GM12872 (cell line): ENCODE results near the gene HIGD1C.

Experiments used
- CTCF ChIP-seq: IDR thresholded peaks from 3 replicates; pipeline ENCODE4 v1.5.1; 2011; ENCODE audit warnings: low read depth, mild to moderate bottlenecking, low read length, moderate library complexity; ENCODE audit not compliant: insufficient read depth

The HIGD1C gene

DNA sequence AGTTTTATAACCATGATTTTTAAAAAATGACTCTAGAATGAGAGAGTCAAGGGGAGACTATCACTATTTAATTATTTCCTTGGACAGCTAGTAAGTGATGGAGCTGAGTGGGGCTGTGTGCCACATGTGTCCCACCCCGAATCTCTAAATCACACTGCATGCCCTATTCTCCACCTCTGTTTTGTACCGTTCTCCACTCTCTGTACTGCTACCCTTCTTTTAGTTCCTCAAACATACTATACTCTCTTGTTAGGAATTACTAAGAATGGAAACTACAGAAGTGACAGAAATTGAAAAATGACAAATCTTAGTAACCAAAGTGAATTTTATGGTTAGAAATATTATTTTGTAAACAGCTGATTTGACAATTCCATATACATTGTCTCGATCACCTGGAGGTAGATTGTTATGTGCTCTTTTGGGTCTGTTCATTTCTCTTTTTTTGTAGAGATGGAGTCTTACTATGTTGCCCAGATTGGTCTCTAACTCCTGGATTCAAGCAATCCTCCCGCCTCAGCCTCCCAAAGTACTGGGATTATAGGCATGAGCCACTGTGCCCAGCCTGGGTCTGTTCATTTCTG lies 37.9 kb downstream of the HIGD1C start:
- no peak for TF ChIP-seq CTCF

- TF ChIP-seq CTCF: no peak
Measured at GRCh38 chr12:50990791-50991190, 38.4 kb downstream of the HIGD1C start.

GRCh38 chr12:50991291-50991690 lies 38.9 kb downstream of the HIGD1C start:
- no peak for TF ChIP-seq CTCF

GRCh38 chr12:50992819-50993218 lies 40.5 kb downstream of the HIGD1C start:
- TF ChIP-seq CTCF: no peak

DNA sequence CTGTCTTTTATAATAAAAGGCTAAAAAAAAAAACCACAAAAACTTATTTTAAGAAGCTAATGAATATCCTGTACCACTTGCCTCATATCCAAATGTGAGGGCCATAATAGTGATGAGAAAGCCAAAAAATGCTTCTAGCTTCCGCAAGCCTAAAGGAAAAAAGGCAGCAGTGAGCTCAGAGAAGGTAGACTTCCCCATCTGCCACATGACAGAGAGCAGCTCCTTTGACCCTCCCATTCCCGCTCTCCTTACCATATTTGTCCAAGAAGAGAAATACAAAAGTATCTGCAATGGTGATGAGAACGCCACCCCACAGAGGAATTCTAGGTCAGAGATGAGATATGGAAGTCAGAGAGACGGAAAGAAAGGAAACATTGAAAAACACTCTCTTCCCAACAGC lies 46.7 kb downstream of the HIGD1C start:
- no peak for TF ChIP-seq CTCF

DNA sequence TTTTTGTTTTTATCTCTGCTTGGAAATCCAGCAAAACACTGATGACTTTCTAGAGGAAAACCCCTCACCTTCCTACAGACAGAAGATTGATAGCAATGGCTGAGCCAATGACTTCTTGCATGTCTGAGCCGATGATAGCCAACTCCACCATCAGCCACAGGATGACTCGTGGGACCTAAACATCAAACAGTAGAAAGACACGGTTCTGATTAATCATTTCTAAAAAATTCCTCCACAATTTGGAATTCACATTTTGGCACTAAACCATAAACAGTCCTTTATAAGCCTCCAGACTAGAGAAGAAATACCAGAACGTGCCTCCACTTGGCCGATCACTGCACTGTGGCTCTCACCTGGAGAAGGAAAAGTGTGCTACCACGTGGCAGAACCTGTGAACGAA lies 47.9 kb downstream of the HIGD1C start:
- no peak for TF ChIP-seq CTCF

- TF ChIP-seq CTCF: no peak
Measured at GRCh38 chr12:51001799-51002198, 49.5 kb downstream of the HIGD1C start.
